ENCODE data around the gene GPX4. TPM values are rescaled to one million over a fixed set of nuclear protein-coding genes. Genes with fewer than 3 reads are reported as not detected.

Gene GPX4
- total RNA-seq, 1 donor from 2014 or later = 190 TPM

DNA sequence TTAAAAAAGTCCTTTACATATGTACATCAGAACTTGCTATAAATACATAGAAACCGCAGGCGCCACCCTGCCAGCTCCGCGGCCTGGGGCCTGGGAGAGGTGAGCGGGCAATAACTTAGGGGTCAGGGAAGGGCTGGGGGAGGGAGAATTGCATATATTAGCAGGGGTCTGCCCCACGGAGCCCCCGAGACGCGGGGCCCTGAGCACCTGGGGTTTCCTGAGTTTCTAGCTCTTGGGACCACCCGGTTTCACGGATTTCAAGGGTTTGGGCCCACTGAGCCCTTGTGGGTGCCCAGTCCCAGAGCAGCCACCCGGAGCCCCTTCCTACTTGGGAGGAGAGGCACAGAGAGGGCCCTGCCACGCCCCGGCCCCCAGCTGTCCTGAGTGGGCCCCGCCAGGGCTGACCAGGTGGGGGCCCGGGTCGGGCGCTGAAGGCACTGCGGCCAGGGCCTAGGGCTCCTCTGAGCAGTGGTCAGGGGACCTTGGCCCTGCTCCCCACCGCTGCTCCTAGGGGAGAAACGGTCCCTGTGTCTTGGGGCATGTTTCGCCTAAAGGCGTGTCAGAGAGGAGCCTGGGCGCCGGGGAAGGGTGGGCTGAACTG, 4.0 kb downstream of the GPX4 start:
- H3K27ac Mint-ChIP-seq = no peak overlapping the region

DNA sequence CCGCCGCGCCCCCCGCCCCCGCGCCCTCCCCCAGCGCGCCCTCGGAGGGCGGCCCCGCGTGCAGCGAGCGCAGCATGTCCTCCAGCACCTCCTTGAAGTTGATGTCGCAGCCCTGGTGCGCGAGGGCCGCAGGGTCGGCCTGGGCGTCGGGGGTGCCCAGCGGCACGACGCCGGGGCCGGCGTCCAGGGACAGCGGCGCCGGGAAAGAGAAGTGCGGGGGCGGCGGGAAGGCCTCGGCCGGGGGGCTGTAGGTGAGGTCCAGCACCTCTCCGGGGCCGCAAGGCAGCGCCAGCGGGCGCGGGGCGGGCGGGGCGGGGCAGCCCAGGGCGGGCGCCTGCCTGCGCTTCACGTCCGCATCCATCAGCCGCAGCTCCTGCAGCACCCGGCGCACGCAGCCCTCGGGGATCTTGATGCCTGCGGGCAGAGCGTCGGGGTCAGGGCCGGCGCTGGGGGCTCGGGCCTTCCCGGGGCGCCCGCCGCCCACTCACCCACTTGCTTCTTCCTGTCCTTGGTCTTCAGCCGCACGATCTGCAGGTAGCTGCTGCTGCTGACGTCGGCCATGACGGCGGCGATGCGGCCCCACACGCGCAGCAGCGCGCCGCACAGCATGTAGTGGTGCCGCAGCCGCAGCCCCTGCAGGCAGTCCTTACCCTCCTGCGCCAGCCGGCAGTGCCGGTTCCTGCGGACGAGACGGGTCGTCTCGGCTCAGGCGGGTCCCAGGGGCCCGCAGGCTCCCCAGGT, 4.7 kb downstream of the GPX4 start:
- TF ChIP-seq, protein P1, sequence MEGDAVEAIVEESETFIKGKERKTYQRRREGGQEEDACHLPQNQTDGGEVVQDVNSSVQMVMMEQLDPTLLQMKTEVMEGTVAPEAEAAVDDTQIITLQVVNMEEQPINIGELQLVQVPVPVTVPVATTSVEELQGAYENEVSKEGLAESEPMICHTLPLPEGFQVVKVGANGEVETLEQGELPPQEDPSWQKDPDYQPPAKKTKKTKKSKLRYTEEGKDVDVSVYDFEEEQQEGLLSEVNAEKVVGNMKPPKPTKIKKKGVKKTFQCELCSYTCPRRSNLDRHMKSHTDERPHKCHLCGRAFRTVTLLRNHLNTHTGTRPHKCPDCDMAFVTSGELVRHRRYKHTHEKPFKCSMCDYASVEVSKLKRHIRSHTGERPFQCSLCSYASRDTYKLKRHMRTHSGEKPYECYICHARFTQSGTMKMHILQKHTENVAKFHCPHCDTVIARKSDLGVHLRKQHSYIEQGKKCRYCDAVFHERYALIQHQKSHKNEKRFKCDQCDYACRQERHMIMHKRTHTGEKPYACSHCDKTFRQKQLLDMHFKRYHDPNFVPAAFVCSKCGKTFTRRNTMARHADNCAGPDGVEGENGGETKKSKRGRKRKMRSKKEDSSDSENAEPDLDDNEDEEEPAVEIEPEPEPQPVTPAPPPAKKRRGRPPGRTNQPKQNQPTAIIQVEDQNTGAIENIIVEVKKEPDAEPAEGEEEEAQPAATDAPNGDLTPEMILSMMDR (IDR thresholded peaks at IDR 0.05; ENCODE audit: unreplicated experiment) = no peak
- H3K9me3 Mint-ChIP-seq = no peaks in the 10 kb centered on the region
- no peak overlapping the region for H3K4me3 Mint-ChIP-seq
- no peaks in the 10 kb centered on the region for H3K27me3 Mint-ChIP-seq (ENCODE audit: low read depth)
- no peak overlapping the region for H3K27ac Mint-ChIP-seq
- no peaks in the 10 kb centered on the region for H3K36me3 Mint-ChIP-seq
- H3K4me1 Mint-ChIP-seq = peaks cover 11% of the 10 kb centered on the region
- no peak for DNase-seq (ENCODE audit: low spot score in 2 of 2, unreplicated experiment in 2 of 2)

More for the DNA sequence above, 4.0 kb downstream of the GPX4 start:
- no peaks in the 10 kb centered on the region for H3K27me3 Mint-ChIP-seq (ENCODE audit: low read depth)
- no peak for DNase-seq (ENCODE audit: low spot score in 2 of 2, unreplicated experiment in 2 of 2)
- no peak overlapping the region for H3K4me3 Mint-ChIP-seq
- H3K9me3 Mint-ChIP-seq = no peaks in the 10 kb centered on the region
- H3K36me3 Mint-ChIP-seq = no peaks in the 10 kb centered on the region
- H3K4me1 Mint-ChIP-seq = peaks cover 15% of the 10 kb centered on the region
- TF ChIP-seq, protein P1 (IDR thresholded peaks at IDR 0.05; ENCODE audit: unreplicated experiment) = no peak

DNA sequence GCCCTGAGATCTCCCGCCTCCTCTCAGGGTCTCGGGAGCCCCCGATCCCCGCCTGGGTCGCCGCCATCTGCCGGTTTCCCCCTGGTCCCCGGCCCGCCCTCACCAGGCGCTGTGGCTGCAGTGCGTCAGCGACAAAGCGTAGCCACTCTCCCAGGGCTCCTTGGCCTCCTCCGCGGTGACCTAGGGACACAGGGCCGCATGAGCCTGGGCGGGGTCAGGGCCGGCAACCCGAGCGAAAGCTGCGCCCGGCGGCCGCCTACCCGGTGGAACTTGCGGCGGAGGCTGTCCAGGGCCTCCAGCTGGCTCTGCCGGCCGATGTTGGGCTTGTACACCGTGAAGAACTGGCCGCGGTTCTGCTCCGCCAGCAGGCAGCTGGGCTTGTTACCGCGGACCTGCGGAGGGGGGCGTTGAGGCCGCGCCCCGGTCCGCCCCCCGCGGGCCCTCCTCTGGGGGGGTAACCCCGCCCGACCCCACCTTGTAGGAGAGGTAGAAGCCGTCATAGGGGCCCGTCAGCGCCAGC, 5.3 kb downstream of the GPX4 start:
- no peak overlapping the region for H3K4me3 Mint-ChIP-seq
- no peak for DNase-seq (ENCODE audit: low spot score in 2 of 2, unreplicated experiment in 2 of 2)
- no peaks in the 10 kb centered on the region for H3K36me3 Mint-ChIP-seq
- H3K9me3 Mint-ChIP-seq = no peaks in the 10 kb centered on the region
- TF ChIP-seq, protein P1 (IDR thresholded peaks at IDR 0.05; ENCODE audit: unreplicated experiment) = no peak
- peaks cover 10% of the 10 kb centered on the region for H3K4me1 Mint-ChIP-seq
- no peak overlapping the region for H3K27ac Mint-ChIP-seq
- H3K27me3 Mint-ChIP-seq (ENCODE audit: low read depth) = no peaks in the 10 kb centered on the region

DNA sequence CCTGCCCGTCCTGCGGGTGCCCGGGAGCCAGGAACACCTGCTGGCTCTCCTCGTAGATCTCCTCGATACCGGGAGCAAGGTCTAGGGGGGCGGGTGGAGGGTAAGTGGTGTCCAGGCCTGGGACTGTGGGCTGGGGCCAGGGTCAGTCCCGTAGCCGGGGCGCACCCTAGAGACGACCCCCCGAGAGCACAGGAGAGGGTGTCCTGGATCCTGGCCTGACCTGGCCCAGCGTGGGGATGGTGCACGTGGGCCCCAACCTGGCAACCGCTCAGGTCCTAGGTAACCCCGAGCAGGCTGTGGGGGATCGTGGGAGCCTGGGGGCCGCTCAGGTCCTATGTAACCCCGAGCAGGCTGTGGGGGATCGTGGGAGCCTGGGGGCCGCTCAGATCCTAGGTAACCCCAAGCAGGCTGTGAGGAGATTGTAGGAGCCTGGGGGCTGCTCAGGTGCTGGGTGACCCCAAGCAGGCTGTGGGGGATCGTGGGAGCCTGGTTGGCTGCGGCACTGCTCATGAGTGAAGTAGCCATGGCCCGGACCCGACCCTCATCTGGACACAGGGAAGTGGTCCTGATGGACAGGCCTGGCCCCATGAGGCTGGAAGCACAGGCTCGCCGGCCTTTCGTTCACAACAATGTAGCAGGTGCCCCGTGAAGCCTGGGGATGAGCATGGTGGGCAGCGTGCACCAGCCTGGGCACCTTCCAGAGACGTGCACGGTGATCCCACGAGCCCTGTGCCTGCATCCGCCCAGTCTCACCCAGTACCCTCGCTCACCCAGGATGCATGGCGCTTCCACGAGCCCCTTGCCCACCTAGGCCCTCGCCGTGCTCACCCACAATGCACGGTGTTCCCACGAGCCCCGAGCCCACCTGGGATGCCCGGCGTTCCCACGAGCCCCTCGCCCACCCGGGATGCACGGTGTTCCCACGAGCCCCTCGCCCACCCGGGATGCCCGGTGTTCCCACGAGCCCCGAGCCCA, 6.2 kb downstream of the GPX4 start:
- Mint-ChIP-seq H3K9me3 (no peaks in the 10 kb centered on the region), H3K4me1 (peaks cover 9% of the 10 kb centered on the region), H3K27ac (no peak overlapping the region), H3K27me3 (ENCODE audit: low read depth) (no peaks in the 10 kb centered on the region), H3K4me3 (no peak overlapping the region), H3K36me3 (no peaks in the 10 kb centered on the region)
- TF ChIP-seq, protein P1 (IDR thresholded peaks at IDR 0.05; ENCODE audit: unreplicated experiment) = no peak
- no peak for DNase-seq (ENCODE audit: low spot score in 2 of 2, unreplicated experiment in 2 of 2)

DNA sequence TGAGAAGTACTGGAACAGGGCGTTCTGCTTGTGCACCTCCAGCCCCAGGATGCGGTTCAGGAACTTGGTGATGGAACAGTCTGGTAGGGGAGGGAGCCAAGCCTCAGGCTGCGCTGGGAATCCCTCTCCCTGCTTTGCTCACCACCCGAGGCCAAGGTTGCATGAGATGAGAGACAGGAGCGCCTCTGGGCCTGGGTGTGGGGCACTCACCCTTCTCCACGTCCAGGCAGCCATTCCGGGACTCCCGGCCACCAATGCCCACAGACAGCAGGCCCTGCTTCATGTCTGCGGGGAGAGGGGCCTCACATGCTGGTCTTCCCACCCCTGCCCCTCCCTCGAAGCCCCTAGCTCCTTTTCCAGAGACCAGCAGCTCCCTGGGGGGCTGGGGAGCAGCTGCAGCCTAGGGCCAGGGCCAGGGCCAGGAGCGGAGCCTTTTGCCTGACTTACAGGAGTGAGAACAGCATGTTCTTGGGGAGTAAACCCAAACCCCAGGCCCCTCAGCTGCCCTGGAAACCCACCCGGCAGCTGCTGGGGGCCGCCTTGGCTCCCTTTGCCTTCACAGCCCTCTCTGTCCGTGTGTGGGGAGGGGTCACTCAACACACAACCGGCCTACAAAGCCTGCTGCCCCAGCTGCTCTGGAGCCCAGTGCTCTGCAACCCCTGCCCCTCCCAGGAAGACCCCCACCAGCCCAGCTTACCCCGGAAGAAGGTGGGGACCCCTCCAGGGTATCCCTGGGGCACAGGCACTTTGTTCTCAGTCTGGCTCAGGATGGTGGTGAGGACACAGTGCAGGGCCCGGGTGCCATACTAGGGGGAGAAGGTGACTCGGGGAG, 7.2 kb downstream of the GPX4 start:
- DNase-seq (ENCODE audit: low spot score in 2 of 2, unreplicated experiment in 2 of 2) = no peak
- no peaks in the 10 kb centered on the region for H3K27me3 Mint-ChIP-seq (ENCODE audit: low read depth)
- H3K27ac Mint-ChIP-seq = no peak overlapping the region
- H3K4me1 Mint-ChIP-seq = peaks cover 3% of the 10 kb centered on the region
- H3K9me3 Mint-ChIP-seq = no peaks in the 10 kb centered on the region
- TF ChIP-seq, protein P1 (IDR thresholded peaks at IDR 0.05; ENCODE audit: unreplicated experiment) = no peak
- H3K4me3 Mint-ChIP-seq = no peak overlapping the region
- H3K36me3 Mint-ChIP-seq = no peaks in the 10 kb centered on the region
